HCT116 (cell line): ENCODE measurements around the gene GLO1. TPM values are rescaled to one million over a fixed set of nuclear protein-coding genes. Genes with fewer than 3 reads are reported as not detected.

ENCODE experiments used
- ATAC-seq: fragments of 200-7000 bp; cut with Tn5 transposase; 2 replicates; pipeline ENCODE4 v1.9.1; 2020; ENCODE audit warnings: mild to moderate bottlenecking, moderate library complexity
- BruUV-seq: library from RNA; stranded (reverse); fragments of 400-500 nt; replicated peaks from 2 replicates; lab custom pipeline; 2021; lab: Mats Ljungman, UMichigan
- CTCF ChIA-PET: fragments of 300-600 bp; sonication (Branson Sonifier 250); formaldehyde crosslinking; loops from one replicate; lab custom pipeline; 2021; ENCODE audit warnings: antibody characterized with exemption; lab: Charles Lee
- POLR2A ChIA-PET: fragments of 300-600, 350-600 bp; sonication (Branson Sonifier 250); formaldehyde crosslinking; loops from one replicate; lab custom pipeline; 2021; ENCODE audit warnings: antibody characterized with exemption; lab: Charles Lee
- RAD21 ChIA-PET, 2 experiments: fragments of 300-600 bp; sonication (Branson Sonifier 250); formaldehyde crosslinking; loops; one replicate each; lab custom pipeline; 2023; ENCODE audit warnings: low total read pairs in 2 of 2; ENCODE audit not compliant: uncharacterized antibody in 2 of 2, unreplicated experiment in 2 of 2, low non-redundant PET in 1 of 2; lab: Charles Lee
- DNase-seq: peaks from one replicate; pipeline ENCODE4 v3.0.0-alpha.2; 2010; ENCODE audit warnings: low read depth, low spot score
- H2AFZ ChIP-seq: fragments of 200-600 bp; shearing (Covaris generic), sonication (generic); 2 replicates; pipeline ENCODE4 v1.6.1; 2017; ENCODE audit warnings: low read depth, mixed run types, mixed read lengths, antibody characterized with exemption, low read length; ENCODE audit not compliant: poor library complexity, severe bottlenecking
- H3K27ac ChIP-seq: 2 replicates; pipeline ENCODE4 v1.5.1; 2012; ENCODE audit warnings: low read depth, low read length
- H3K27me3 ChIP-seq: fragments of 200-600 bp; sonication (generic); 2 replicates; pipeline ENCODE4 v1.6.1; 2016; ENCODE audit warnings: mixed run types, low read length, mixed read lengths; ENCODE audit not compliant: insufficient read depth
- H3K36me3 ChIP-seq, 2 experiments: fragments of 200-500 bp in 1 of 2; fragments of 200-600 bp in 1 of 2; sonication (Bioruptor generic) in 1 of 2; sonication (generic) in 1 of 2; 2 replicates each; pipeline versions ENCODE4 v1.5.1 to v1.6.1; 2014 to 2016; ENCODE audit warnings: low read length in 2 of 2, inconsistent platforms in 1 of 2, mixed read lengths in 1 of 2, mixed run types in 1 of 2; ENCODE audit not compliant: insufficient read depth in 2 of 2, control insufficient read depth in 1 of 2
- H3K4me1 ChIP-seq, 2 experiments: fragments of 200-600 bp in 1 of 2; sonication (generic) in 1 of 2; 2 replicates each; pipeline versions ENCODE4 v1.5.1 to v1.6.1; 2012 to 2017; ENCODE audit warnings: low read length in 2 of 2, inconsistent platforms in 1 of 2, mild to moderate bottlenecking in 1 of 2, mixed read lengths in 1 of 2, mixed run types in 1 of 2, moderate library complexity in 1 of 2; ENCODE audit not compliant: insufficient read depth in 2 of 2, control insufficient read depth in 1 of 2
- H3K4me2 ChIP-seq: fragments of 200-600 bp; sonication (generic); 2 replicates; pipeline ENCODE4 v1.6.1; 2017; ENCODE audit warnings: mixed run types, low read length, mixed read lengths
- H3K4me3 ChIP-seq, 2 experiments: fragments of 200-600 bp in 1 of 2; sonication (generic) in 1 of 2; replicated peaks in 1 of 2; 2 replicates each; pipeline ENCODE4 v1.5.1; 2011 to 2016; ENCODE audit warnings: low read length in 2 of 2, control low read depth in 1 of 2, low read depth in 1 of 2, mild to moderate bottlenecking in 1 of 2, mixed read lengths in 1 of 2, mixed run types in 1 of 2
- H3K79me2 ChIP-seq: fragments of 200-600 bp; sonication (generic); 2 replicates; pipeline ENCODE4 v1.6.1; 2017; ENCODE audit warnings: mild to moderate bottlenecking, mixed run types, low read length, moderate library complexity, mixed read lengths; ENCODE audit not compliant: insufficient read depth
- H3K9ac ChIP-seq: fragments of 200-600 bp; sonication (generic); 2 replicates; pipeline ENCODE4 v1.6.1; 2016; ENCODE audit warnings: low read length, mixed read lengths
- H3K9me2 ChIP-seq: fragments of 200-600 bp; sonication (generic), shearing (Covaris generic); 2 replicates; pipeline ENCODE4 v1.6.1; 2017; ENCODE audit warnings: mixed run types, mild to moderate bottlenecking, moderate library complexity; ENCODE audit not compliant: insufficient read depth
- H3K9me3 ChIP-seq, 2 experiments: fragments of 200-500 bp in 1 of 2; fragments of 200-600 bp in 1 of 2; sonication (Bioruptor generic) in 1 of 2; sonication (generic) in 1 of 2; 2 replicates each; pipeline ENCODE4 v1.6.1; 2014 to 2017; ENCODE audit warnings: low read length in 2 of 2, mixed read lengths in 2 of 2, inconsistent platforms in 1 of 2, low read depth in 1 of 2, mild to moderate bottlenecking in 1 of 2, mixed run types in 1 of 2, moderate library complexity in 1 of 2; ENCODE audit not compliant: control insufficient read depth in 1 of 2, insufficient read depth in 1 of 2
- H4K20me1 ChIP-seq: fragments of 200-600 bp; sonication (generic), shearing (Covaris generic); 2 replicates; pipeline ENCODE4 v1.6.1; 2017; ENCODE audit warnings: mixed run types, mild to moderate bottlenecking, moderate library complexity; ENCODE audit not compliant: insufficient read depth
- ATF3 ChIP-seq: IDR thresholded peaks from 2 replicates; pipeline ENCODE4 v1.6.1; 2012
- CBX3 ChIP-seq: IDR thresholded peaks from 2 replicates; pipeline ENCODE4 v1.6.1; 2012; ENCODE audit warnings: low read depth
- CTCF ChIP-seq, 3 experiments: fragments of 200-600 bp in 1 of 3; sonication (generic) in 1 of 3; IDR thresholded peaks in 2 of 3; conservative IDR thresholded peaks in 1 of 3; 2 replicates each; pipeline ENCODE4 v1.5.1; 2012 to 2017; ENCODE audit warnings: low read depth in 2 of 3, low read length in 2 of 3, antibody characterized with exemption in 1 of 3, borderline replicate concordance in 1 of 3, control low read depth in 1 of 3, mild to moderate bottlenecking in 1 of 3, mixed read lengths in 1 of 3, mixed run types in 1 of 3, moderate library complexity in 1 of 3; ENCODE audit not compliant: insufficient read depth in 1 of 3
- ELF1 ChIP-seq: IDR thresholded peaks from 2 replicates; pipeline ENCODE4 v1.6.1; 2012; ENCODE audit warnings: low read depth, borderline replicate concordance
- EZH2 ChIP-seq: fragments of 200-600 bp; sonication (generic); IDR thresholded peaks from 2 replicates; pipeline ENCODE4 v1.6.1; 2017; ENCODE audit warnings: antibody characterized with exemption, mixed run types
- EZH2phosphoT487 ChIP-seq: fragments of 200-600 bp; IDR thresholded peaks from 2 replicates; pipeline ENCODE4 v1.6.1; 2018; ENCODE audit warnings: antibody characterized with exemption, borderline replicate concordance
- JUND ChIP-seq: IDR thresholded peaks from 2 replicates; pipeline ENCODE4 v1.6.1; 2012
- RAD21 ChIP-seq: IDR thresholded peaks from 2 replicates; pipeline ENCODE4 v1.6.1; 2012; ENCODE audit warnings: low read depth, mild to moderate bottlenecking
- SIN3A ChIP-seq: IDR thresholded peaks from 2 replicates; pipeline ENCODE4 v1.6.1; 2012; ENCODE audit warnings: low read depth
- YY1 ChIP-seq: IDR thresholded peaks from 2 replicates; pipeline ENCODE4 v1.6.1; 2011; ENCODE audit warnings: low read length, low read depth, moderate library complexity, mild to moderate bottlenecking; ENCODE audit not compliant: insufficient replicate concordance; ENCODE audit errors: extremely low read depth
- ZBTB33 ChIP-seq: IDR thresholded peaks from 2 replicates; pipeline ENCODE4 v1.6.1; 2011; ENCODE audit warnings: mild to moderate bottlenecking, low read length, moderate library complexity; ENCODE audit not compliant: insufficient replicate concordance; ENCODE audit errors: extremely low read depth
- ZFX ChIP-seq: fragments of 450-650 bp; IDR thresholded peaks from 2 replicates; pipeline ENCODE4 v1.6.1; 2017
- ZNF274 ChIP-seq: fragments of 200-500 bp; sonication (Bioruptor generic); IDR thresholded peaks from 2 replicates; pipeline ENCODE4 v1.6.1; 2014; ENCODE audit warnings: mild to moderate bottlenecking, low read depth, low read length, inconsistent platforms
- intact Hi-C: fragments of 100-400 bp; cut with micrococcal nuclease; formaldehyde crosslinking; loops from 2 replicates; pipeline ENCODE4 v1.10.0; 2022
- total RNA-seq: library from RNA; stranded (reverse); gene quantifications from one replicate; pipeline ENCODE4 v1.2.1, GENCODE V29; 2021; ENCODE audit not compliant: unreplicated experiment

The GLO1 gene
- total RNA-seq, 1 experiment from 2014 or later, result 191 TPM

- Histone ChIP-seq H2AFZ (no peak overlapping the region), H3K4me2 (no peak overlapping the region), H3K27me3 (no peaks in the 10 kb centered on the region), H3K9me2 (no peaks in the 10 kb centered on the region)
- no peak for TF ChIP-seq ZBTB33
- no peak for TF ChIP-seq SIN3A
- no peak for TF ChIP-seq ATF3
- no peak for TF ChIP-seq JUND
- TF ChIP-seq EZH2phosphoT487, result no peak
- no peak for TF ChIP-seq ZFX
- TF ChIP-seq CBX3, result no peak
- no peak for TF ChIP-seq ELF1
- no peak for TF ChIP-seq YY1
- no peak for TF ChIP-seq EZH2
- TF ChIP-seq CTCF (IDR thresholded peaks at IDR 0.05 in 2 of 3, conservative IDR thresholded peaks at IDR 0.05 in 1 of 3; ENCODE audit: borderline replicate concordance in 1 of 3, insufficient read depth in 1 of 3, low read depth in 2 of 3, low read length in 2 of 3), result no peak
- no peak for TF ChIP-seq ZNF274
- TF ChIP-seq RAD21, result no peak
- TF ChIP-seq, all 23 proteins: peak for 0
- BruUV-seq, result no TSS peak
- Histone ChIP-seq H3K36me3 (no peaks in the 10 kb centered on the region), H3K27ac (no peak overlapping the region), H3K4me1 (peaks cover 12 to 27% of the 10 kb centered on the region in 2 experiments; a peak in 3 of 4 replicates), H3K9me3 (no peaks in the 10 kb centered on the region), H4K20me1 (no peaks in the 10 kb centered on the region), H3K79me2 (no peaks in the 10 kb centered on the region; the same call in 1 of the 2 replicates), H3K9ac (no peak overlapping the region), H3K4me3 (no peak overlapping the region)
- DNase-seq (no peak), ATAC-seq (no peak)
- ChIA-PET POLR2A (no interaction called here), CTCF (no interaction called here), RAD21 (no interaction called here)
- intact Hi-C loops, result no loop called here
Measured at GRCh38 chr6:38637756-38638155, 65.2 kb downstream of the GLO1 start.
